ENCODE data around the gene SLC7A6OS.
A peak's percentile ranks its signal among the peaks of the same experiment; 100 is the strongest.

SLC7A6OS gene

GRCh38 chr16:68279726-68280558 is 30.8 kb downstream of the SLC7A6OS start:
- DNase-seq (ENCODE audit: low read depth), result no peak

DNA sequence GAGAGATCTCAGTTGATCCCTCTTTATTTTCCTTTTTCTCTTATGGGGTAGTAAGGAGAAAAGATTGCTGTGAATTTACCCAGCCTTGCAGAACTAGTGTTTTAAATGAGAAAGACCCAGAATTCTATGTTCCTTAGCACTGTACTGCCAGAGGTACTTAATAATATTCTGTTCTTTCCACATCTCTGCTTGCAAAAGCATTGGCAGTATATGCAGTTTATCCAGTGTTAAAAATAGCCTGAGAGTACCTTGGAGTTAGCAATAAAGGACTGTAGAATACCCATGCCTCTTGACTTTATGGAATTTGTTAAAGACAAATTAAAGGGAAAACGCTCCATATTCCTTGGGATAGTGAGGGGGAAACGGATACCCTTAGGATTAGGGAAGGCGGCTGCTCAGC is 34.5 kb downstream of the SLC7A6OS start:
- no peak for DNase-seq (ENCODE audit: low read depth)

DNA sequence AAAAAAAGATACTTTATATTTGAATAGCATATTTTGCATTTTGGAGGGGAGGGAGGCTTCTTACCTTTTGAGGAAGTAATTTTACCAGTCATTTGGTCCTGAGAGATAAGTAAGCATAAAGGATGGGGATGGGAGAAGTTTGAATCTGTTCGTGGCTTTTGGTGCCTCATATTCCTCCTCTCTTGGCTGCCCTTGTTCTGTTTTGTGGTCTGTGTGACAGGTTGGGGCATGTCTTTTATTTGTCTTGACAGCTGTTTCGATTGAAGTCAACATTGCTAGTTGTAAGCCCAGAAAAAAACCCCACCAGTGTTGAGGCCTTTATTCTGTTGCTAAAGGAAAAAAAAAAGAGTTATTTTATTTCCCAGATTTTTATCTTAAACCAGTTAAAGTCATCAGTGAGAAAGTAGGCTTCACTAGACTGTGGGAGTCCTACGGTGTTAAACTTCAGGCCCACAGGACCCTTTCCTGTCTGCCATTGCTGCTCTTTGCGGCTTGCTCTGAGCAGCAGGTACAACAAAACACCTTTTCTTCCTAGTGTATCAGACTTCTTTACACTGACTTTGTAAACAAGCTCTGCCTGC is 35.0 kb downstream of the SLC7A6OS start:
- no peak for DNase-seq (ENCODE audit: low read depth)

- DNase-seq (ENCODE audit: low read depth), result no peak
Measured at GRCh38 chr16:68274441-68274840, 36.3 kb downstream of the SLC7A6OS start.

DNA sequence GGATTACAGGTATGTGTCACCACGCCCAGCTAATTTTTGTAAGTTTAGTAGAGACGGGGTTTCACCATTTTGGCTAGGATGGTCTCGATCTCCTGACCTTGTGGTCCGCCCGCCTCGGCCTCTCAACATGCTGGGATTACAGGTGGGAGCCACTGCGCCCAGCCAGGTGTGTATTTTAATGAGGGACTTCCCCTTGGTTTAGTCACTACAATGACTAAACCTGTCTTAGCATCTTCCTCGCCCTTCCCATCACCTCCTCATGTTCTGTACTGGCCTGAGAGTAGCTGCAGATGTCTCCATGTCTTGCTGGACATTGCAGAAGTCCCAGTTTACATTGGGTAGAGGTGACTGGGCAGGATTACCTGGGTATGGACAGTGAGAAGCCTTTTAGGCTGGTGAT is 36.9 kb downstream of the SLC7A6OS start:
- DNase-seq (ENCODE audit: low read depth), result no peak

GRCh38 chr16:68273459-68273858 is 37.3 kb downstream of the SLC7A6OS start:
- no peak for DNase-seq (ENCODE audit: low read depth)

GRCh38 chr16:68272507-68273209 is 38.1 kb downstream of the SLC7A6OS start:
- no peak for DNase-seq (ENCODE audit: low read depth)

DNA sequence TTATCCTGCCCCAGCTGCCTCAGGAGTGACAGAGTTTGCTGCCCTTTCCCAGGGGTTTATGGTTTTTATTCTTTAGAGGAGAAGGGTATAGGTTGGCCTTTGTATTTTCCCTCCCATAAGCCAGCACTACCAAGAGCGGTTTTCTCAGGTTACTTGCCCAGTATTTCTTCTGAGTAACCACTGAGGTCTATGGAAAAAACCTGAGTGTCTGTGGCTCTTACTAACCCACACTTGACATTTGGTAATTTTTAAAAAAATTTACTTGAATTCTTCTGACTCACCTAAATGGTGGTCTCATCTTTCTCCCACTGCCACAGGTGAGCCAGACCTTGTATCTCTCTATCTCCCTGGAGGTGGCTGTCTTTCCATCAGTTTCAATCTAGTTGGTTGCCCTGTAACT is 40.4 kb downstream of the SLC7A6OS start:
- DNase-seq (ENCODE audit: low read depth), result no peak

- no peak for DNase-seq (ENCODE audit: low read depth)
Measured at GRCh38 chr16:68269793-68270192, 41.0 kb downstream of the SLC7A6OS start.

DNA sequence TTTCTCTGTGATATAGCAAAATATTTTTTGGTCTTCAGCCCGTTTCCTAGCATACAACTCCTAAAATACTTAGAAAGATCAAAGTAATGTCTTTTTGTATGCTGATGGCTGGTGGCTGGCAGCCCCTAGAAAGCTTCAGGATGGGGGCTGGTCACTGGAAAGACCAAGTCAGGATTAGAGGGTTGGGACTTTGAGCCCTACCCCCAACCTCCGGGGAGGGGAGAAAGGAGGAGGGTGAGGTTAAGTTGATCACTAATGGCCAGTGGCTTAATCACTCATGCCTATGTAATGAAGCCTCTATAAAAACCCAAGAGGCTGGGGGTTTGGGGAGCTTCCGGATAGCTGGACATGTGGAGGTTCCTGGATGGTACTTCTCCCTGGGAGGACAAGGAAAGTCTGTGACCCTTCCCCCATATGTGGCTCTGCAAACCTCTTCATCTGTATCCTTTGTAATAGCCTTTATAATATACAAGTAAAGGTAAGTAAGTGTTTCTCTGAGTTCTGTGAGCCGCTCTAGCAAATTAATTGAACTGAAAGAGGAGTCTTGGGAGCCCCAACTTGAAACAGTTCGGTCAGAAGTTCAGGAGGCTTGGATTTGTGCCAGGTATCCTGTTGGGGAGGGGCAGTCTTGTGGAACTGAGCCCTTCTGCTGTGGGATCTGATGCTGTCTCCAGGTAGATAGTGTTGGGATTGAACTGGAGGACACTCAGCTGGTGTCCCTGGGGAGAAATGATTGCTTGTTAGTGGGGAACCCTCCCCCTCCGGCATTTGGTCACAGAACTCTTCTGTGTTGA is 42.9 kb downstream of the SLC7A6OS start:
- no peak for DNase-seq (ENCODE audit: low read depth)

GRCh38 chr16:68265078-68265920 is 45.4 kb downstream of the SLC7A6OS start:
- DNase-seq (ENCODE audit: low read depth), result peak; percentile 88

- DNase-seq (ENCODE audit: low read depth), result peak; percentile 85
Measured at GRCh38 chr16:68264128-68265077, 46.3 kb downstream of the SLC7A6OS start, which contains the start of gene SLC7A6. SLC7A6 (plus strand) TSS chr16:68264526; CDS start chr16:68274727, 10,201 bp downstream.

- no peak for DNase-seq (ENCODE audit: low read depth)
Measured at GRCh38 chr16:68263559-68264127, 47.1 kb downstream of the SLC7A6OS start.

DNA sequence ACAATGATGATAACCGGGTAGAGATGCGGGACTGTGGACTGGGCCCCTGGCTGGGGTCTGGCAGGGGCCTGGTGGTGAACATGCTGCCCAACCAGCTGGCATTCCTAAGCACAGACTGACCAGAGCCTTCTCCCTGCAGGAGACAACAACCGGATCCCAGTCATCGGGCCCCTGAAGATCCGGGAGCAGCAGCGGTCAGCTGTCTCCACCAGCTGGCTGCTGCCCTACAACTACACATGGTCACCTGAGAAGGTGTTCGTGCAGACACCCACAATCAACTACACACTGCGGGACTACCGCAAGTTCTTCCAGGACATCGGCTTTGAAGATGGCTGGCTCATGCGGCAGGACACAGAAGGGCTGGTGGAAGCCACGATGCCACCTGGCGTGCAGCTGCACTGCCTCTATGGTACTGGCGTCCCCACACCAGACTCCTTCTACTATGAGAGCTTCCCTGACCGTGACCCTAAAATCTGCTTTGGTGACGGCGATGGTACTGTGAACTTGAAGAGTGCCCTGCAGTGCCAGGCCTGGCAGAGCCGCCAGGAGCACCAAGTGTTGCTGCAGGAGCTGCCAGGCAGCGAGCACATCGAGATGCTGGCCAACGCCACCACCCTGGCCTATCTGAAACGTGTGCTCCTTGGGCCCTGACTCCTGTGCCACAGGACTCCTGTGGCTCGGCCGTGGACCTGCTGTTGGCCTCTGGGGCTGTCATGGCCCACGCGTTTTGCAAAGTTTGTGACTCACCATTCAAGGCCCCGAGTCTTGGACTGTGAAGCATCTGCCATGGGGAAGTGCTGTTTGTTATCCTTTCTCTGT is 51.5 kb downstream of the SLC7A6OS start:
- DNase-seq (ENCODE audit: low read depth), result peak; percentile 33

- DNase-seq (ENCODE audit: low read depth), result peak; percentile 59
Measured at GRCh38 chr16:68257906-68258800, 52.6 kb downstream of the SLC7A6OS start.

DNA sequence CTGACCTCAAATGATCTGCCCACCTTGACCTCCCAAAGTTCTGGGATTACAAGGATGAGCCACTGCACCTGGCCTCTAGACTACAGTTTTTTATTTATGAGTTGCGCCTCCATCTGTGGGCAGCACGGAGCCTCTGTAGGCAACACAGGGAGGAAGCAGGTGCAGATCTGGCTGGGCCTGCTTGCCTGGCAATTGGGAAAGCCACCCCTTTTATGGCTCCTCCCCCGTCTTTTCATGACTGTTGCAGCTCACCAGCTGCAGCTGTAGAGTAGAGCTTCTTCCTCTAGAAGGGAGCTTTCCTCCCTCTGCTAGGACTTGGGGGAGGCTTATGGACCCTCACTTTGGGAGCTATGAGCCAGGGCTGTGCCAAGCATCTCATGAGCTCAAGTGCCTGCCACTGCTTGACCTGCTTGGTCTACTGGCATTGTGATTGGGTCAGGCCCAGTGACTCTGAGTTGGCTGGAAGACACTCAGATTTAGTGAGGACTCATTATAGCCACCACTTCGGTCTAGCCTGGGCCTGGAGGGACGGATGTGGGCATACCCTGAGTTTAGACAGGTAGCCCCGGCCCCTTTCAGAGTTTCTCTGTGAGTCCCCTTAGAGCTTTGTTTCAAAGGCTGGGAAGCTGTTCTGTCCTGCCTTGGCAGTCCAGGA is 53.4 kb downstream of the SLC7A6OS start:
- DNase-seq (ENCODE audit: low read depth), result no peak

GRCh38 chr16:68255712-68256111 is 55.0 kb downstream of the SLC7A6OS start:
- DNase-seq (ENCODE audit: low read depth), result no peak
